ENCODE results near the gene NLRC5.

NLRC5 gene

DNA sequence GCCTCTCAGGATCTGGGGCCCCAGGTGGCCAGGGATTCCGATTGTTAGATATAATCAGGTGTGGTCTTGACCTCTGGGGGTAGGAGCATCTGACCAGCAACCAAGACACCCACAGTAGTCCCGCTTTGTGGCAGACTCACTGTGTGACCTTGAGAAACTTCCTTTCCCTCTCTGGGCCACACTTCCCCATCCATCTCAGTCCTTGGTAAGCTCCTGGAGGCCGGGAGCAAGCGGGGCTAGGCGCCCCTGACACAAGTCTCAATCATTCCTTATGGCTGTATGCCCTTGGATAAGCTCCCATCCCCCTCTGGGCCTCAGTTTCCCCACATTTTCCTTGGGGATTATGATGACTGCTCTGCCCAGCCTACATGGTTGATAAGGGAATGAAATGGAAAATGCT is 124.3 kb downstream of the NLRC5 start:
- peaks cover 16% of the 10 kb centered on the region; the same call in 1 of the 2 replicates for H3K4me1 ChIP-seq (ENCODE audit: control insufficient read depth, low read length)
- no peaks in the 10 kb centered on the region for H3K9me3 ChIP-seq (ENCODE audit: control insufficient read depth, insufficient read depth, low read length)
- TF ChIP-seq EZH2phosphoT487 (IDR thresholded peaks at IDR 0.05; ENCODE audit: borderline replicate concordance, low read length), result no peak
- TF ChIP-seq, protein P1, sequence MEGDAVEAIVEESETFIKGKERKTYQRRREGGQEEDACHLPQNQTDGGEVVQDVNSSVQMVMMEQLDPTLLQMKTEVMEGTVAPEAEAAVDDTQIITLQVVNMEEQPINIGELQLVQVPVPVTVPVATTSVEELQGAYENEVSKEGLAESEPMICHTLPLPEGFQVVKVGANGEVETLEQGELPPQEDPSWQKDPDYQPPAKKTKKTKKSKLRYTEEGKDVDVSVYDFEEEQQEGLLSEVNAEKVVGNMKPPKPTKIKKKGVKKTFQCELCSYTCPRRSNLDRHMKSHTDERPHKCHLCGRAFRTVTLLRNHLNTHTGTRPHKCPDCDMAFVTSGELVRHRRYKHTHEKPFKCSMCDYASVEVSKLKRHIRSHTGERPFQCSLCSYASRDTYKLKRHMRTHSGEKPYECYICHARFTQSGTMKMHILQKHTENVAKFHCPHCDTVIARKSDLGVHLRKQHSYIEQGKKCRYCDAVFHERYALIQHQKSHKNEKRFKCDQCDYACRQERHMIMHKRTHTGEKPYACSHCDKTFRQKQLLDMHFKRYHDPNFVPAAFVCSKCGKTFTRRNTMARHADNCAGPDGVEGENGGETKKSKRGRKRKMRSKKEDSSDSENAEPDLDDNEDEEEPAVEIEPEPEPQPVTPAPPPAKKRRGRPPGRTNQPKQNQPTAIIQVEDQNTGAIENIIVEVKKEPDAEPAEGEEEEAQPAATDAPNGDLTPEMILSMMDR (IDR thresholded peaks at IDR 0.05; ENCODE audit: low read depth, low read length, poor library complexity, severe bottlenecking), result no peak
- no peaks in the 10 kb centered on the region for H3K9me2 ChIP-seq (replicated peaks; ENCODE audit: control insufficient read depth, low read length)
- no peak overlapping the region for H3K4me2 ChIP-seq (ENCODE audit: low read length)
- H3K27ac ChIP-seq (ENCODE audit: low read depth, low read length), result no peak overlapping the region
- H3K27me3 ChIP-seq (ENCODE audit: control insufficient read depth, low read length), result no peaks in the 10 kb centered on the region
- H3K4me3 ChIP-seq (ENCODE audit: low read length), result no peak overlapping the region
- H4K20me1 ChIP-seq (ENCODE audit: control insufficient read depth, insufficient read depth, low read depth, low read length), result no peaks in the 10 kb centered on the region
- H3K36me3 ChIP-seq (ENCODE audit: control insufficient read depth, low read length), result no peaks in the 10 kb centered on the region
- 0 out of 2 replicates have a peak, but pooled peaks cover 4% of the 10 kb centered on the region for H3F3A ChIP-seq (ENCODE audit: control insufficient read depth, insufficient read depth)
- H3K79me2 ChIP-seq (ENCODE audit: control insufficient read depth, low read length), result no peaks in the 10 kb centered on the region

DNA sequence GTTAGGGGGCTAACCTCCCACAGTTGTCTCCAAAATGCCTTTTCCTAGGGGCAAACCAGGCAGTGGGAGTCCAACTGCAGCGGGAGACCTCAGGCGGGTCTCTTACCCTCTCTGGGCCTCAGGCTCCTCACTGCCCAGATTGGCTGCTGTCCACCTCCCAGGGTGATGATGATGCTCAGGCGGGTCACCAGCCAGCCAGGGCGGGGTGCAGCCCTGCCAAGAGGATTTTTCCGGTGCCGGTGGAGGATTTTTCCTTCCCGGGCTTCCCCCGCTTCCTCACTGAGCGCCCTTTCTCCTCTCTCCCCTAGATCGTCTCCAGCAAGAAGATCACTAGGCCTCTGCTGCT is 125.8 kb downstream of the NLRC5 start:
- Histone ChIP-seq H3K4me2 (ENCODE audit: low read length) (no peak overlapping the region), H3K9me3 (ENCODE audit: control insufficient read depth, insufficient read depth, low read length) (no peaks in the 10 kb centered on the region), H3K79me2 (ENCODE audit: control insufficient read depth, low read length) (no peaks in the 10 kb centered on the region), H3K4me1 (ENCODE audit: control insufficient read depth, low read length) (peaks cover 21% of the 10 kb centered on the region), H3K4me3 (ENCODE audit: low read length) (no peak overlapping the region), H3K9me2 (replicated peaks; ENCODE audit: control insufficient read depth, low read length) (no peaks in the 10 kb centered on the region), H4K20me1 (ENCODE audit: control insufficient read depth, insufficient read depth, low read depth, low read length) (no peaks in the 10 kb centered on the region), H3K27me3 (ENCODE audit: control insufficient read depth, low read length) (no peaks in the 10 kb centered on the region), H3F3A (ENCODE audit: control insufficient read depth, insufficient read depth) (0 out of 2 replicates have a peak, but pooled peaks cover 4% of the 10 kb centered on the region), H3K36me3 (ENCODE audit: control insufficient read depth, low read length) (no peaks in the 10 kb centered on the region), H3K27ac (ENCODE audit: low read depth, low read length) (no peak overlapping the region)
- TF ChIP-seq, protein P1 (IDR thresholded peaks at IDR 0.05; ENCODE audit: low read depth, low read length, poor library complexity, severe bottlenecking), result no peak
- TF ChIP-seq EZH2phosphoT487 (IDR thresholded peaks at IDR 0.05; ENCODE audit: borderline replicate concordance, low read length), result no peak

DNA sequence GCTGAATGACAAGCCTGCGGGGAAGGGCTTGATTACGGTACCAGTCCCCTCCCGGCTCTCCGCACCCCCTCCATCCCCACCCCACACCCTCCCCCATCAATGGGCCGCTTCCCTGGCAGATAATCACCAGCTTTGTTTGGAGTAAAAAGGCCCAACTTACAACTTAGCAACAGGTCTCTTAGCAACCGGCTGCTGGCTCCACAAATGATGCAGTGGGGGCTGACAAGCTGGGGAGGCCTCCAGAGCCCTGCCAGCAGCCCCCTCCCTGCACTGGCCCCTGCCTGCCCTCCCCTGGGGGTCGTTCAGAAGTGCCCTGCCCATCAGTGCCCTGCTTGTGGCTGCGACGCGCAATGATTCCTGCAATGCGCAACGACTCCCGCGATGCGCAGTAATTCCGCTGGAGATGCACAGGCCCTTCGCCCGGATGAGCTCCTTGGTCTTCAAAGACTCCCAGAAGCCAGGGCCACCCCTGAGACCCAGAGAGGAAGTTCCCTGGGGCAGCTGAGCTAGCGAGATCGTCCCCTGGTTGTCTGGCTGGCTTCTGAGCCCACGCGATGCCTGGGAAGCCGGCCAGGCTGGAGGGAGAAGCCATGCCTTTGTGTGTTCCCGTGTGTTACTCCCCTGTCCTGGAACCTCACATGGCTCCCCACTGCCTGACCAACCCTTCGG is 126.3 kb downstream of the NLRC5 start:
- TF ChIP-seq, protein P1 (IDR thresholded peaks at IDR 0.05; ENCODE audit: low read depth, low read length, poor library complexity, severe bottlenecking), result no peak
- TF ChIP-seq EZH2phosphoT487 (IDR thresholded peaks at IDR 0.05; ENCODE audit: borderline replicate concordance, low read length), result no peak
- H3K4me1 ChIP-seq (ENCODE audit: control insufficient read depth, low read length), result peaks cover 21% of the 10 kb centered on the region
- no peaks in the 10 kb centered on the region for H3K79me2 ChIP-seq (ENCODE audit: control insufficient read depth, low read length)
- no peak overlapping the region for H3K27ac ChIP-seq (ENCODE audit: low read depth, low read length)
- no peak overlapping the region for H3K4me3 ChIP-seq (ENCODE audit: low read length)
- H3F3A ChIP-seq (ENCODE audit: control insufficient read depth, insufficient read depth), result 0 out of 2 replicates have a peak, but pooled peaks cover 4% of the 10 kb centered on the region
- H3K27me3 ChIP-seq (ENCODE audit: control insufficient read depth, low read length), result no peaks in the 10 kb centered on the region
- H3K9me2 ChIP-seq (replicated peaks; ENCODE audit: control insufficient read depth, low read length), result no peaks in the 10 kb centered on the region
- H3K36me3 ChIP-seq (ENCODE audit: control insufficient read depth, low read length), result no peaks in the 10 kb centered on the region
- H3K4me2 ChIP-seq (ENCODE audit: low read length), result no peak overlapping the region
- no peaks in the 10 kb centered on the region for H4K20me1 ChIP-seq (ENCODE audit: control insufficient read depth, insufficient read depth, low read depth, low read length)
- H3K9me3 ChIP-seq (ENCODE audit: control insufficient read depth, insufficient read depth, low read length), result no peaks in the 10 kb centered on the region

All from DOHH2 (cell line).